Ureter (tissue), 1 donor: ENCODE measurements around the gene NHLRC2. TPM values are rescaled to one million over a fixed set of nuclear protein-coding genes. Genes with fewer than 3 reads are reported as not detected.

Experiments used
- DNase-seq: peaks from one replicate; pipeline ENCODE4 v3.0.0-alpha.2; 2020; ENCODE audit warnings: low spot score
- total RNA-seq: library from RNA; stranded (reverse); gene quantifications from one replicate; pipeline ENCODE4 v1.2.4, GENCODE V29; 2023
- donor health status: DM: yes; HTN: yes; CAD: no.

Gene NHLRC2
- total RNA-seq, 1 donor from 2014 or later = 47.8 TPM

DNA sequence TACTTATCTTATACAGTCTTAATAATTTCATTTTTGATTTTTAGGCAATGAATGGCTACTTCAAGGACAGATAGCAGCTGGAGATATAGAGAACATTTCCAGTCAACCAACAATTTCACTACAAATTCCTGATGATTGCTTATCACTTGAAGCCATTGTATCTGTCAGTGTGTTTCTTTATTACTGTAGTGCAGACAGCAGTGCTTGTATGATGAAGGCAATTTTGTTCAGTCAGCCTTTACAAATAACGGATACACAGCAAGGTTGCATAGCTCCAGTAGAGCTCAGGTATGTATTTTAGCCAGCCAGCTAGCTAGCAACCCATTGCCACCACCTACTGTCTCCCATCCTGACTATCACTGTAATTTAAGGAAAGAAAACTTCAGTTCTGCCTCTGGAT is 53.8 kb downstream of the NHLRC2 start:
- DNase-seq = no peak

DNA sequence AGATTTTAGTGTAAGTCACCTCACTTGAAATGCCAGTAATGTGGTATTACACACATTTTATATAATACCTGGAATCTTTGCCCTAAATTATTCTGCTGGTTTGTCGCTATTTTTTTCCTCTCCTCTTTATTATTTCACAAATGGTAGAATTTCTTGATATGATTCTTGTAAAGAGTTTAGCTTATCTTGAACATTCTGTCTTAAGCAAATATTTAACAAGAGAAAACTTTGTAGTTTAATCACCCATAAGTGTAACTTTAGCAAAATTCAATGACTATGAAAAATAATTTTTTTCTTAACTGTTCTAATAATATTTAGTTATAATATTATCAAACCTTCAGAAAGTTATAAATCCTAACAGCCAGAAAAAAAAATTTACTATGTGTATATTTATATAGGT is 56.7 kb downstream of the NHLRC2 start:
- no peak for DNase-seq

DNA sequence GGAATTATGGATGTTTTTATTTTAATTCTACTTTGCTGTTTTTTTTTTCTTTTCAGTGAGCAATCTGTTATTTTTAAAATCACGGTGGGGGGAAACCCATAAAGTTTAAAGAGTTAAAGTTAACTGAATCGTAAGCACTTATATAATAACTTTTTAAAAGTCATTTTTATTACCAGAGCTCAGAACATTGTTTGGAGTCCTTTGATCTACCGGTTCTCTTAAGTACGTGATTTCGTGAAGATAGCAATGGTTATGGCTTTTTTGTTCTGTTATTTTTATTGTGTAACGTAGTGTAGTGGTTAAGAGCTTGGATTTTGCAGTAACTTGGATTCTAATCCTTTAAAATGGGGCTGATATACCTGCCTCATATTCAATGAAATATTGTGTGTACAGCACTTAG is 57.4 kb downstream of the NHLRC2 start:
- no peak for DNase-seq

GRCh38 chr10:113912582-113912981 is 58.1 kb downstream of the NHLRC2 start:
- no peak for DNase-seq

GRCh38 chr10:113914956-113915355 is 60.5 kb downstream of the NHLRC2 start:
- no peak for DNase-seq

GRCh38 chr10:113915540-113915939 is 61.1 kb downstream of the NHLRC2 start:
- DNase-seq = no peak

- DNase-seq = no peak
Observed at GRCh38 chr10:113916053-113916452, 61.6 kb downstream of the NHLRC2 start.

DNA sequence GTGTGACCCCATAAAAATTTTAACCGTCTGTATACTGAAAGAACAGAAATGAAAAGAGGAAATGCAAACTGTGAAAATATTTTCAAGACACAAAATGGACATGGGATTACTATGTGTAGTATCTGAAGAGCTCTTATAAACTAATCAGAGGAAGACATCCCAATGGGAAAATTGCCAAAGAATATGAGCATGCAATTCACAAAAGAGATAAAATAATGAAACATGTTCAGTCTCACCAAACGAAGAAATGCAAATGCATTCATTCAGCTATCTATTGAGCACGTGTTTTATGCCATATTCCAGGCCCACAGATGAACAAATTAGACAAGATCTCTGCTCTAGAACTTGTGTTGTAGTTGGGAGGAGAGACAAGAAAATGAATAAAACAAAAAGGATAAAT is 63.2 kb downstream of the NHLRC2 start:
- no peak for DNase-seq

- DNase-seq = no peak
Observed at GRCh38 chr10:113920114-113920513, 65.7 kb downstream of the NHLRC2 start.

DNA sequence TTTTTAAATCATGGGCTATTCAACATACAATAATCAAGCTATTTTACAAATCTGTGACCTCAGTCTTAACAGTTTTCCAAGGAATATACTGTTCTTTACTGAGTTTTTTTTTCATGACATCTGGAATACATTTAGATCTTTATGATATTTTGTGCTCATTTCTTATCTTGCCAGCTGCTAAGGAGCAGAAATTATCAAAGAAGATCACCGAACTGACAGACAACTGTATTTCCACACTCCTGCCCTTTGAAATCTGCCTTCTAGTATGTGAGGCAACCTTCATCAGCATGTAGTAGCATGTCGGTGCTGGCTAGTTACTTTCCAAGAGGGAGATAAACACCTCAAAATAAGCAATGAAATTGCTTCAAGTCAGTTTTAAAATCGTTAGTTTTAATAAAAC is 66.4 kb downstream of the NHLRC2 start:
- DNase-seq = no peak

DNA sequence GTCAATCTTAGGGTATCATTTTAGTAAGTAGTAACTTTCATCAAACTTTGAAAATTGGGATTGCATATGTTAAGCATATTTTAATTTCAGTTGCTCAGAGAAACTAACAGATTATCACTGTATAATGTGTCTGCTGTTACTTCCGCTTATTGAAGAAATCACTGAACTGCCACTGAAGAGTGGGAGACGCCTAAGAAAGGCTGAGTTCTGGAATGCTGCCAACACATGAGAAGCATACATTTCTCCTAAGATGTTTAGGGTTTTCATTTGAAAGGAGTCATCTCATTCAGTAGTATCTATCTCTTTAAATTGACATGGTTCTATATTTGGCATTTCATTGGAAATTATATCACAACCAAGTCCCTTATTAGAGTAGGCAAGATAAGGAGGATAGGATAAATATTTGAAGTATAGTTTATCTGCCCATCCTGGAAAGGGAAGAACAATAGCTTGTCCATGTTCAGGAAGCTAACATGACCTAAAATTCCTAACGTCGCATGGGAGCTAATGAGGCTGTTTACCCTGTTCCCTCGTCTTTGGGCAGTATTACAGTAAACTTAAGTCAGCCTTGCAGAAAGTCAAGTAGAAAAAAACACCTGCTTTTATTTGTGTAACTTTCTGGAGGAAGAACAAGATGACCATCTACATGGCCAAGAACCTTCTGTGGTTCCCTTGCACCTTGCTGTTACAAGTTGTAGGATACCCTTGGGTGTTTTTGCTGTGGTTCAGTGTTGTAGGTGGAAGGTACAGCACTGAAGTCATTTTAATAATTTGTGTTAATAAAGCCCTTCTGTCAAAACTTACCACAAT is 67.3 kb downstream of the NHLRC2 start:
- DNase-seq = no peak

- no peak for DNase-seq
Observed at GRCh38 chr10:113922787-113923570, 68.5 kb downstream of the NHLRC2 start.

GRCh38 chr10:113924186-113924585 is 69.7 kb downstream of the NHLRC2 start:
- no peak for DNase-seq

- DNase-seq = no peak
Observed at GRCh38 chr10:113924664-113925063, 70.2 kb downstream of the NHLRC2 start.

GRCh38 chr10:113927440-113927839 is 73.0 kb downstream of the NHLRC2 start:
- no peak for DNase-seq

GRCh38 chr10:113928830-113929229 is 74.4 kb downstream of the NHLRC2 start:
- DNase-seq = no peak

- no peak for DNase-seq
Observed at GRCh38 chr10:113929522-113929921, 75.1 kb downstream of the NHLRC2 start.

- DNase-seq = no peak
Observed at GRCh38 chr10:113930482-113931057, 76.1 kb downstream of the NHLRC2 start.

GRCh38 chr10:113932854-113933253 is 78.4 kb downstream of the NHLRC2 start:
- no peak for DNase-seq

GRCh38 chr10:113933894-113934532 is 79.6 kb downstream of the NHLRC2 start:
- DNase-seq = no peak

- no peak for DNase-seq
Observed at GRCh38 chr10:113937258-113937657, 82.8 kb downstream of the NHLRC2 start.

DNA sequence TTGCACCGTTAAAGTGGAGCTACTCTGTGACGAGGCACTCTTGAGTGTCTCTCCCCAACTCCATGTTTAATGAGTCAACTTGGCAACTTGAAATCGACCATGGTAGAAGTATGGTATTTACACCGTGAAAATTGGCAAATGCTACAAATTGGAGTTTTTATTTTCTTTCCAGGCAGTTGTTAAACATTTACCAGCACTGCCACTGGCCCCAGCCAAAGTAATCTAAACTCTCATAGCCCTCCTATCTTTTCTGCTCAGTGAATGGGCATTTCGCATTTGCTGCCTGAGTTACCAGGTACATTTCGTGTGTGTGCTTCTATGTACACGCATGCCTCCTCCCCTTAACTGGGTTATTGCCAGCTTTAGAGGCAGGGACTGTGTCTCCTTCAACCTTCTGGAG is 83.3 kb downstream of the NHLRC2 start:
- DNase-seq = no peak
